HepG2 (cell line): ENCODE measurements around the gene AQP6. TPM values are rescaled to one million over a fixed set of nuclear protein-coding genes. Genes with fewer than 3 reads are reported as not detected.
A peak's percentile ranks its signal among the peaks of the same experiment; 100 is the strongest.

Experiments
- ATAC-seq: fragments of 200-7000 bp; cut with Tn5 transposase; 3 replicates; pipeline ENCODE4 v1.9.1; 2020; ENCODE audit warnings: mild to moderate bottlenecking, moderate library complexity
- BruUV-seq: library from RNA; stranded (reverse); fragments of 400-500 nt; replicated peaks from 2 replicates; lab custom pipeline; 2021; lab: Mats Ljungman, UMichigan
- CTCF ChIA-PET: fragments of 300-600 bp; formaldehyde crosslinking; extraction: SDS; loops from one replicate; lab custom pipeline; 2021; ENCODE audit warnings: low total read pairs, inconsistent platforms, low intra/inter-chr PET ratio; lab: Yijun Ruan, JAX
- POLR2A ChIA-PET: fragments of 350-600 bp; sonication (Branson Sonifier 250); formaldehyde crosslinking; loops from one replicate; lab custom pipeline; 2020; ENCODE audit warnings: antibody characterized with exemption, inconsistent platforms; lab: Yijun Ruan, JAX
- DNase-seq: peaks from one replicate; pipeline ENCODE4 v3.0.0-alpha.2; 2015; ENCODE audit warnings: low spot score
- FAIRE-seq: peaks from 3 replicates; lab custom pipeline; 2011; peaks lifted over from hg19 to GRCh38; lab: Jason Lieb, UNC
- H2AFZ ChIP-seq: one replicate; pipeline ENCODE4 v1.6.1; 2011; ENCODE audit warnings: low read length, inconsistent platforms
- H3K27ac ChIP-seq: fragments of 300-600 bp; 3 replicates; pipeline ENCODE4 v1.8.0; 2011; ENCODE audit warnings: mixed run types, mild to moderate bottlenecking, mixed read lengths, low read length, inconsistent platforms; ENCODE audit not compliant: insufficient read depth; ENCODE audit errors: extremely low read length
- H3K27me3 ChIP-seq, 2 experiments: fragments of 200-600 bp in 1 of 2; 2 replicates in 1 of 2; 3 replicates in 1 of 2; pipeline versions ENCODE4 v1.6.0 to v1.8.0; 2011; ENCODE audit warnings: low read length in 2 of 2, mild to moderate bottlenecking in 2 of 2, moderate library complexity in 2 of 2, inconsistent platforms in 1 of 2; ENCODE audit not compliant: insufficient read depth in 2 of 2, control insufficient read depth in 1 of 2
- H3K36me3 ChIP-seq, 2 experiments: fragments of 200-600 bp in 1 of 2; replicated peaks in 1 of 2; 2 replicates in 1 of 2; 3 replicates in 1 of 2; pipeline versions ENCODE4 v1.5.1 to v1.8.0; 2011; ENCODE audit warnings: low read length in 2 of 2, inconsistent platforms in 1 of 2; ENCODE audit not compliant: insufficient read depth in 2 of 2, control insufficient read depth in 1 of 2
- H3K4me1 ChIP-seq: 2 replicates; pipeline ENCODE4 v1.5.1; 2012; ENCODE audit warnings: low read length, inconsistent platforms; ENCODE audit not compliant: insufficient read depth
- H3K4me2 ChIP-seq: 2 replicates; pipeline ENCODE4 v1.6.0; 2011; ENCODE audit warnings: low read depth, low read length, inconsistent platforms
- H3K4me3 ChIP-seq, 3 experiments: fragments of 200-600 bp in 1 of 3; sonication (generic), shearing (Covaris generic) in 1 of 3; replicated peaks in 1 of 3; 2 replicates each; pipeline ENCODE4 v1.5.1; 2011 to 2016; ENCODE audit warnings: low read length in 3 of 3, inconsistent platforms in 2 of 3, low read depth in 2 of 3, mild to moderate bottlenecking in 2 of 3, control low read depth in 1 of 3, mixed read lengths in 1 of 3; ENCODE audit not compliant: insufficient read depth in 1 of 3
- H3K79me2 ChIP-seq: one replicate; pipeline ENCODE4 v1.6.1; 2011; ENCODE audit warnings: low read length, inconsistent platforms; ENCODE audit not compliant: insufficient read depth
- H3K9ac ChIP-seq: 2 replicates; pipeline ENCODE4 v1.6.0; 2011; ENCODE audit warnings: mild to moderate bottlenecking, low read depth, low read length, inconsistent platforms; ENCODE audit not compliant: insufficient read depth
- H3K9me3 ChIP-seq: 2 replicates; pipeline ENCODE4 v1.5.1; 2012; ENCODE audit warnings: mild to moderate bottlenecking, low read length
- H4K20me1 ChIP-seq: 2 replicates; pipeline ENCODE4 v1.6.0; 2011; ENCODE audit warnings: inconsistent platforms, mild to moderate bottlenecking, low read length, moderate library complexity; ENCODE audit not compliant: insufficient read depth
- ATM ChIP-seq: fragments of 450-650 bp; IDR thresholded peaks from 2 replicates; pipeline ENCODE4 v1.7.1; 2017; ENCODE audit warnings: mild to moderate bottlenecking, borderline replicate concordance
- CREB1 ChIP-seq, 2 experiments: fragments of 450-650 bp in 1 of 2; IDR thresholded peaks; 2 replicates each; pipeline ENCODE4 v1.6.1; 2016 to 2017; ENCODE audit warnings: control low read depth in 1 of 2, mild to moderate bottlenecking in 1 of 2, missing compliant biosample characterization in 1 of 2, missing genetic modification characterization in 1 of 2
- MLLT10 ChIP-seq: sonication (generic); formaldehyde crosslinking; IDR thresholded peaks from 2 replicates; pipeline ENCODE4 v1.4.0; 2020; ENCODE audit warnings: missing genetic modification reagents
- RAD51 ChIP-seq: fragments of 450-650 bp; IDR thresholded peaks from 2 replicates; pipeline ENCODE4 v1.6.1; 2016; ENCODE audit warnings: borderline replicate concordance
- ZNF687 ChIP-seq: sonication (generic); formaldehyde crosslinking; IDR thresholded peaks from 2 replicates; pipeline ENCODE4 v1.5.1; 2020; ENCODE audit warnings: mild to moderate bottlenecking, missing genetic modification reagents, moderate library complexity
- WGBS: methylation state at CpG from one replicate; pipeline ENCODE4 v1.1.6; 2017; ENCODE audit warnings: low lambda C conversion rate; 5-methylcytosine and 5-hydroxymethylcytosine counted together
- in situ Hi-C: cut with HindIII; loops from 2 replicates; pipeline ENCODE4 v1.10.0; 2017; ENCODE audit warnings: low pct_unique_long_range_greater_than_20kb; ENCODE audit not compliant: extremely low pct_ligation_motif_present
- intact Hi-C: fragments of 100-400 bp; cut with micrococcal nuclease; formaldehyde crosslinking; loops from one replicate; pipeline ENCODE4 v1.10.0; 2022; ENCODE audit not compliant: unreplicated experiment
- polyA plus RNA-seq, 8 experiments: library from polyadenylated mRNA; depleted of rRNA in 3 of 8; stranded (reverse) in 7 of 8; unstranded in 1 of 8; fragments of >200 nt; fragmentation: Illumina TruSeq in 4 of 8; extraction: Trizol in 4 of 8; gene quantifications; 2 replicates each; pipeline versions ENCODE4 v1.2.1 to v1.2.3, GENCODE V29; 2011 to 2016; ENCODE audit warnings: low read depth in 4 of 8, missing spikeins in 1 of 8, mixed read lengths in 1 of 8; ENCODE audit not compliant: insufficient read depth in 1 of 8
- total RNA-seq, 5 experiments: library from RNA; depleted of rRNA; stranded (reverse); fragments of >200 nt; fragmentation: Illumina TruSeq; extraction: Trizol; gene quantifications; 2 replicates each; pipeline ENCODE4 v1.2.3, GENCODE V29; 2016; ENCODE audit warnings: low read depth in 1 of 5

The AQP6 gene
- total and polyA plus RNA-seq, 2 of the 13 experiments (the other 11 are each of a cell fraction or from before 2014, with no cell fraction given): 0.32 to 1.3 TPM

- TF ChIP-seq ZNF687 (CRISPR knock-in tag) (no peak), MLLT10 (no peak), RAD51 (no peak)
These were observed 43.2 kb upstream of the AQP6 start (continued) for GRCh38 chr12:49929581-49929980.

- ATAC-seq (no peak), DNase-seq (no peak), FAIRE-seq (no peak)
- Histone ChIP-seq H3K9ac (no peak overlapping the region), H3K27me3 (peaks cover 0 to 4% of the 10 kb centered on the region in 2 experiments; a peak in 1 of 5 replicates), H3K27ac (no peak overlapping the region), H2AFZ (no peak overlapping the region), H3K4me3 (no peak overlapping the region), H3K4me1 (no peaks in the 10 kb centered on the region), H3K9me3 (no peaks in the 10 kb centered on the region), H3K36me3 (no peaks in the 10 kb centered on the region), H3K79me2 (no peaks in the 10 kb centered on the region), H3K4me2 (no peak overlapping the region), H4K20me1 (no peaks in the 10 kb centered on the region)
- intact Hi-C loops (no loop called here), in situ Hi-C loops (no loop called here)
- no peak for TF ChIP-seq ATM
- TF ChIP-seq CREB1 (IDR thresholded peaks at IDR 0.05): peak; percentile 49
- no peak for TF ChIP-seq CREB1 (CRISPR knock-in tag; IDR thresholded peaks at IDR 0.05)
- ChIA-PET CTCF (no interaction called here), POLR2A (no interaction called here)
- WGBS: 41% methylated on average over 3 of the region's 3 CpGs
- no TSS peak for BruUV-seq
These were observed 42.0 kb upstream of the AQP6 start for GRCh38 chr12:49930515-49931288.
